NCI-H146 treated with DMSO at 0.1 percent for 48 hours (cell line): ENCODE results near the gene PTPRQ.
A peak's percentile ranks its signal among the peaks of the same experiment; 100 is the strongest.

Source experiments
- DNase-seq: peaks from one replicate; lab custom pipeline; 2025; ENCODE audit not compliant: unreplicated experiment; lab: John Stamatoyannopoulos, UW

PTPRQ gene

GRCh38 chr12:80559766-80560165, 115.7 kb downstream of the PTPRQ start:
- no peak for DNase-seq

GRCh38 chr12:80565271-80565670, 121.2 kb downstream of the PTPRQ start:
- DNase-seq = no peak

- DNase-seq = no peak
These were observed 123.4 kb downstream of the PTPRQ start for GRCh38 chr12:80567401-80567800.

GRCh38 chr12:80576641-80577418, 132.8 kb downstream of the PTPRQ start:
- no peak for DNase-seq

GRCh38 chr12:80580254-80580653, 136.2 kb downstream of the PTPRQ start:
- DNase-seq = no peak

- no peak for DNase-seq
These were observed 137.7 kb downstream of the PTPRQ start for GRCh38 chr12:80581783-80582182.

GRCh38 chr12:80582431-80582830, 138.4 kb downstream of the PTPRQ start:
- no peak for DNase-seq

GRCh38 chr12:80589077-80589476, 145.0 kb downstream of the PTPRQ start:
- DNase-seq = no peak

GRCh38 chr12:80590085-80590484, 146.1 kb downstream of the PTPRQ start:
- no peak for DNase-seq

GRCh38 chr12:80593766-80594165, 149.7 kb downstream of the PTPRQ start:
- no peak for DNase-seq

GRCh38 chr12:80596509-80596908, 152.5 kb downstream of the PTPRQ start:
- DNase-seq = no peak

GRCh38 chr12:80598004-80598606, 154.1 kb downstream of the PTPRQ start:
- DNase-seq = no peak

- DNase-seq = no peak
These were observed 158.4 kb downstream of the PTPRQ start for GRCh38 chr12:80602455-80602854.

GRCh38 chr12:80607361-80608135, 163.5 kb downstream of the PTPRQ start:
- DNase-seq = no peak

- peak; percentile 52 for DNase-seq
These were observed 173.7 kb downstream of the PTPRQ start for GRCh38 chr12:80617733-80618132.

- no peak for DNase-seq
These were observed 176.2 kb downstream of the PTPRQ start for GRCh38 chr12:80620281-80620680.

GRCh38 chr12:80622271-80622670, 178.2 kb downstream of the PTPRQ start:
- no peak for DNase-seq

GRCh38 chr12:80625051-80625450, 181.0 kb downstream of the PTPRQ start:
- no peak for DNase-seq

GRCh38 chr12:80625901-80626300, 181.9 kb downstream of the PTPRQ start:
- no peak for DNase-seq

- no peak for DNase-seq
These were observed 183.7 kb downstream of the PTPRQ start for GRCh38 chr12:80627782-80628181.

GRCh38 chr12:80632835-80633234, 188.8 kb downstream of the PTPRQ start:
- DNase-seq = peak; percentile 10

GRCh38 chr12:80634903-80635302, 190.9 kb downstream of the PTPRQ start:
- no peak for DNase-seq
